ENCODE results near the gene LCK. TPM values are rescaled to one million over a fixed set of nuclear protein-coding genes. Genes with fewer than 3 reads are reported as not detected.
"Not testable (repeated sequence)": the region's sequence is repeated elsewhere in the genome, so short reads cannot be mapped to it uniquely, and the experiment has no call there.

The LCK gene
- total RNA-seq, 6 experiments from 2014 or later, result 0.73 to 1.7 (median 1.1) TPM

GRCh38 chr1:32256473-32257226, 5.6 kb downstream of the LCK start:
- H3K27ac ChIP-seq, result no peak overlapping the region
- no peaks in the 10 kb centered on the region for H3K36me3 ChIP-seq
- peaks cover 0 to 10% (median 5%) of the 10 kb centered on the region in 4 donors for H3K4me1 ChIP-seq
- intact Hi-C loops (cut with DNase I), result no loop called here
- DNase-seq (no peak), ATAC-seq (no peak)
- TF ChIP-seq CTCF (IDR thresholded peaks at IDR 0.05) (no peak), POLR2A (IDR thresholded peaks at IDR 0.05) (no peak)
- no peaks in the 10 kb centered on the region for H3K9me3 ChIP-seq
- H3K4me3 ChIP-seq, result no peak overlapping the region
- H3K27me3 ChIP-seq, result no peaks in the 10 kb centered on the region
- WGBS (ENCODE audit: insufficient coverage, low coverage, low lambda C conversion rate, missing lambda C conversion rate), result 72% methylated on average over 7 of the region's 9 CpGs

- Histone ChIP-seq H3K36me3 (no peaks in the 10 kb centered on the region), H3K4me1 (peaks cover 0 to 10% (median 5%) of the 10 kb centered on the region in 4 donors), H3K27me3 (no peaks in the 10 kb centered on the region), H3K4me3 (no peak overlapping the region), H3K9me3 (no peaks in the 10 kb centered on the region), H3K27ac (no peak overlapping the region)
- ATAC-seq (no peak), DNase-seq (no peak)
- TF ChIP-seq POLR2A (IDR thresholded peaks at IDR 0.05) (no peak), CTCF (IDR thresholded peaks at IDR 0.05) (no peak)
- 85% methylated on average over 2 of the region's 6 CpGs for WGBS (ENCODE audit: insufficient coverage, low coverage, low lambda C conversion rate, missing lambda C conversion rate)
- intact Hi-C loops (cut with DNase I), result no loop called here
Observed at GRCh38 chr1:32257227-32257508, 6.1 kb downstream of the LCK start.

GRCh38 chr1:32263236-32263593, 12.2 kb downstream of the LCK start:
- H3K27ac ChIP-seq; H3K36me3 ChIP-seq; H3K9me3 ChIP-seq; ATAC-seq; H3K4me3 ChIP-seq; H3K27me3 ChIP-seq; H3K4me1 ChIP-seq; intact Hi-C loops (cut with DNase I); DNase-seq: not testable (repeated sequence)
- 83% methylated on average over 2 of the region's 4 CpGs for WGBS (ENCODE audit: insufficient coverage, low coverage, low lambda C conversion rate, missing lambda C conversion rate)

GRCh38 chr1:32263744-32264143, 12.7 kb downstream of the LCK start:
- no peak for TF ChIP-seq POLR2A (IDR thresholded peaks at IDR 0.05)
- TF ChIP-seq CTCF (IDR thresholded peaks at IDR 0.05), result no peak
- 93% methylated on average over 4 of the region's 4 CpGs for WGBS (ENCODE audit: insufficient coverage, low coverage, low lambda C conversion rate, missing lambda C conversion rate)
- intact Hi-C loops (cut with DNase I), result no loop called here

GRCh38 chr1:32265846-32266245, 14.8 kb downstream of the LCK start:
- intact Hi-C loops (cut with DNase I), result no loop called here

More at GRCh38 chr1:32263744-32264143, 12.7 kb downstream of the LCK start:
- Histone ChIP-seq H3K4me1 (no peaks in the 10 kb centered on the region), H3K27me3 (no peaks in the 10 kb centered on the region), H3K36me3 (no peaks in the 10 kb centered on the region), H3K4me3 (no peak overlapping the region), H3K9me3 (no peaks in the 10 kb centered on the region), H3K27ac (no peak overlapping the region)
- no peak for DNase-seq
- no peak for ATAC-seq

More at GRCh38 chr1:32265846-32266245, 14.8 kb downstream of the LCK start:
- Histone ChIP-seq H3K4me3 (no peak overlapping the region), H3K27ac (no peak overlapping the region), H3K27me3 (no peaks in the 10 kb centered on the region), H3K36me3 (no peaks in the 10 kb centered on the region), H3K4me1 (no peaks in the 10 kb centered on the region), H3K9me3 (no peaks in the 10 kb centered on the region)
- no peak for ATAC-seq
- no peak for TF ChIP-seq CTCF (IDR thresholded peaks at IDR 0.05)
- no peak for TF ChIP-seq POLR2A (IDR thresholded peaks at IDR 0.05)
- 89% methylated on average over 3 of the region's 9 CpGs for WGBS (ENCODE audit: insufficient coverage, low coverage, low lambda C conversion rate, missing lambda C conversion rate)
- DNase-seq, result no peak
